GM19328 (cell line): Measurements from ENCODE around the gene CAMK4.

ENCODE experiments used
- ATAC-seq: cut with Tn5 transposase; IDR thresholded peaks from one replicate; pipeline ENCODE4 v1.9.1; 2021; ENCODE audit warnings: mild to moderate bottlenecking, moderate library complexity; ENCODE audit not compliant: unreplicated experiment

CAMK4 gene

DNA sequence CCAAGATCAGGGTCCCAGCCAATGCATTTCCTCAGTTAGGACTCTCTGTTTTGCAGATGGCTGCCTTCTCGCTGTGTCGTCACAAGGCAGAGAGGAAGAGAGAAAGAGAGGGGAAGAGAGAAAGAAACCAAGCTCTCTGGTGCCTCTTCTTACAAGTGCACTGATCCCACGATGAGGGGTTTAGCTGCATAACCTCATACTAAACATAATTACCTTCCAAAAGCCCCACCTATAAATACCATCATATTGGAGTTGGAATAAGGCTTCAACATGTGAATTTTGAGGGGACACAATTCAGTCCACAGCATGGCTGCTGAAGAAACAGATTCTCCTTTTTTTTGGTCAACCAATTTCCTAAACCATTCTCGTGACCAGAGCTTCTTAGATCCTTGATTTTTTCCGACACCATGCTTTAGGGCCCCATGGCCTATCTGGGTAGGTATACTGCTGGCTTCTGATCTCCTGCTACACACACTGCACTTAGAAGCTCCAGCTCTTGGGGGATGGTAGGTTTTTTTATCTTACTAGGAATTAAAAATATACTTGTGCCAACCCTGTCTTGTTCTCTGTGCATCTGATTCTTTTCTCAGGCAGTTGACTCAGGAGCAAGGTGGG is 5.1 kb downstream of the CAMK4 start:
- ATAC-seq = no peak

GRCh38 chr5:111229871-111230810 is 6.0 kb downstream of the CAMK4 start:
- ATAC-seq = no peak

- no peak for ATAC-seq
Measured at GRCh38 chr5:111231119-111231518, 6.9 kb downstream of the CAMK4 start.

DNA sequence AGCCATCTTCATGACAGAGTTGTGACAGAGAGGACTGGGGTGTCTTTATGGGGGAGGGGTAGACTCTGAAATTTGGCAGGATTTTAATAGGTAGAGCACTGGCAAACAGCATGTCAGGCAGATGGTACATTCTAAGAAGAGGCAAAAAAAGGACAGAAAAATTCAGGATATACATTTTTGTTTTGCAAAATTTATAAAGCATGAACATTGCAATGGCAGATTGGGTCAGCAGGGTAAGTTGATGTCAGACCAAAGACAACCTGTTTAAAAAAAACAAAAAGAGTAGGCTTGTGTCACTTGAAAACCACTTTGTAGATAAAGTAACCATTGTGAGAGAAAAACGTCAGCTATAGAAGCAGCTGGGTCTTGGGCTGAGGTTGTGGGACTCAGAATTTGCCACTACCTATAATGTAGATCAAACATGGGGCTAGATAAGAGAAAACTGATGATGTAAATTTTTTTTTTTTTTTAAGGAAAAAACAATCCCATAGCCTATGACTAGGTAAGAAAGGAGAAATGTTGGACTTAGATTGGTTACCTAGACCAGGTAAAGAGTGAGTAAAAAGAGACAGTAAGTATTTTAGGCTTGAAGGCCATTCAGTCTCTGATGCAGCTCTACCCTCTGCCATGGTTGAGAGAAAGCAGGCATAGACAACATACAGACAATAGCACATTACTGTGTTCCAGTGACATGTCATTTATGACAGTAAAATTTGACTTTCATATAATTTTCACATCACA is 8.3 kb downstream of the CAMK4 start:
- no peak for ATAC-seq

GRCh38 chr5:111233052-111233374 is 8.8 kb downstream of the CAMK4 start:
- ATAC-seq = no peak

DNA sequence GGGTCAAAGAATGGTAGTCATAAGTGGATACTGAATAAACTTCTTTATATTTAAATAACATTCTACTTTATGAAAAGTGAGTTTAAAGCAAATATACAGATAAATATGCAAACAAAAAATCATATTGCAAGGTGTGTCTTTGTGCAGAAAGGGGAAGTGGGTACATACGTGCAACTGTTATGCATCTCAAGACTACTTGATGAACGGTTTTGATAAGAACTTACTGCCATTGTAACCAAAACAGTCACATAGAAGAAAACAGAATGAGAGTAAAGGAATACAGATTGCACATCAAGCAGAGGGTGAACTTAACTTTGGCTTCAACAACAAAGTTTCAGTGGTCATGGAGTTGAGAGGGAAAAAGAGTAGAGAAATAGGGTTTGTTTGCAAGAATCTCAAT is 9.9 kb downstream of the CAMK4 start:
- no peak for ATAC-seq

GRCh38 chr5:111235635-111236034 is 11.5 kb downstream of the CAMK4 start:
- ATAC-seq = no peak

- no peak for ATAC-seq
Measured at GRCh38 chr5:111236348-111236747, 12.2 kb downstream of the CAMK4 start.

- ATAC-seq = no peak
Measured at GRCh38 chr5:111236995-111237394, 12.8 kb downstream of the CAMK4 start.

DNA sequence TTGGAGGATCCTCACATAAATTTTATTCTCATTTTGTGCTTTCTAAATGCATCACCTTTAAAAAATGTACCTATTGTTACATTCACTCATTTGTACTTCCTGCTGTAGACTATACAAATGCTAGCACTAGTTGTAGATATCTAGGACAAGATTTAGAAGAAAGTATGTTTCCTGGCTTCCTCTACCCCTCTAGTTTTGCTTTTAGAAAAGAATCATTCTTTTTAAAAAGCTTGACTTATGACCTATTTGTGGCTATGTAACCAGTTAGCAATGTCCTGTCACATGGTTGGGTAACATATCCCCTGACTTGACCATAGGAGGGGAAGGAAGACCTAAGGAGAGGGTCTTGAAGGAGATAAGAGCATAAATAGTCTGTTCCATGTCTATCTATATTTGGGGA is 13.3 kb downstream of the CAMK4 start:
- ATAC-seq = no peak

GRCh38 chr5:111238431-111239225 is 14.4 kb downstream of the CAMK4 start:
- no peak for ATAC-seq

- no peak for ATAC-seq
Measured at GRCh38 chr5:111241696-111242095, 17.5 kb downstream of the CAMK4 start.

- no peak for ATAC-seq
Measured at GRCh38 chr5:111242606-111243005, 18.4 kb downstream of the CAMK4 start.

- ATAC-seq = no peak
Measured at GRCh38 chr5:111243318-111243717, 19.1 kb downstream of the CAMK4 start.

DNA sequence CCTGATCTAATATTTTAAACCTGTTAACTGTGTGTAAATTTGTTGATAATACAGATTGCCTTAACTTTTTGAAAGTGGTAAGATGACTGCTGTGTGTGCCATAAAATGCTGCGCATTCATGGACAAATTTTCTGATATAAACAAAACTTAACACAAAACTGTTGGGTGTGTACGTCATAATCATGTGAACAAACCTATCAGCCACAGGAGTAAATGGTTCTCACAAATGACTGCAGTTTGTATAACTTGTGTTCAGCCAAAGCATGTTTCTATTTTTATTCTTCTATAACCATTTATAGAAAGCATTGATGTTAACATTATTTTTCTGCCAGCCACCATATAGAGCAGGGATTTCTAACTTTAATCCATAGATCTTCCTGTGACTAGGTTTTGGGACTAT is 21.5 kb downstream of the CAMK4 start:
- ATAC-seq = no peak

DNA sequence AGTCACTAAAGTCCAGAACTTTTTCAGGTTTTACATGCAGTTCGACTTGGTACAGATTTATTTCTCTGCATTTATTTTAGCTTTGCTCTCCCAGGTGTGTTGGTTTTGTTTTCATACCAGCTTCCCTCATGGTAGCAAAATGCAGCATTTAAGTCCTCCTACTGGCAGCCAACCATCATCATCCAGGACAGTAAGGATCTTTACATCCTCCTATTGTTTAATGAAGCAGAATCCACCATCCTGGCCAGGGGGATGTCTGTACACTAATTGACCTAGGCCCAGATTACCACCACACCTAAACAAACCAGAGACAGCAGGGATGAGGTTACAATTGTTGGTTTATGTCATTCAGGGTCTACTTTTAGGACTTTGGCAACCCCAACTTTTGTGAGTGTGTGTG is 22.3 kb downstream of the CAMK4 start:
- no peak for ATAC-seq

DNA sequence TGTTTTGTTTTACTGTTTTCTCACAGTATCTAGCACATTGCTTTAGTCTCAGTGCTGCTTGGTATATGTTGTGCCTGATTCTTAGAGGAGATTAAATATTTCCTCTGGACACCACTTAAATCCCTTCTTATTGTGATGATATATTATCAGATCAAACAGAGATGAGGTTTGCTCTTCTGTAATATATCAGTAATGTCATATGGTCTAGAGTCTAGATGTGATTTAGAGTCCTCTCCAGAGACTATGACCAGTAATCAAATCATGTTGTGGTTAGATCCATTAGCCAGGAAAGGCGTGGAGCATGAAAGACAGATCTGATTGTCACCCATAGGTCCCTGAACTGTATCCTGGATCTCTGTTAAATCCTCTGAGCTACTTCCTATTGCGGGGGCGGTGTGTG is 24.4 kb downstream of the CAMK4 start:
- ATAC-seq = no peak

GRCh38 chr5:111251921-111252320 is 27.7 kb downstream of the CAMK4 start:
- ATAC-seq = no peak

DNA sequence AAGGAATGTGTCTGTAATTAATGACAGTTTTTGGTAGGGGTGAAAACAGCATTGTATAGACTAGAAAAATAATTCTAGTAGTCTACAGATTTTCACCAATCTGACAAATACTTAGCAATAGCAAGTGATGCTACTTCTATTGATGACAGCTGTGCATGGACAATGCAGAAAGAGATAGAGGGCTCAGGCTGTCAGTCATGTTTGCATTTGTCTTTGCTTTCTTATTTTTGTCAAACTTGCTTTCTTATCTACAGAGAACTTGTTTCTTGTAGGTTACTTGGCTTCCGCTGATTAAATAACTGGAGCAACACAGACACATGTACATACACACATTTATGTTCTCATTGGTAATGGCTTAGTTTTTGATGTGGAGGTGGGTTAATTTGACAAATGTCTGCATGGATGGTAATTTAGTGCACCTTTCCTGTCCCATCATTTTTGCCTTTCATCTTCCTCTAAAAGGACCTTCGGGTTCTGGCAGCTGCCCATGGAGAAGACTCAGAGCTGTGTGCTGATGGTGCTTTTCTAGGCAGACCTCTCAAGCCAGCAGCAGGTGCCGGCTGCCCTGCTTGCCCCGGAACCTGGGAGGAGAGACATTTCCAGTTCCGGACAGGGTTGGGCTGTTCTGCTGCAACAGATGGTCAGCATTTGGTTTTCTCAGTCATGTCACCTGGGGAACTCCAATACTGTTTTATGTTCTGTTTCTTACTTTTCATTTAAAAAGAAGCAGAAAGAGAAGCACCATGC is 28.8 kb downstream of the CAMK4 start:
- peak; percentile 62 for ATAC-seq

DNA sequence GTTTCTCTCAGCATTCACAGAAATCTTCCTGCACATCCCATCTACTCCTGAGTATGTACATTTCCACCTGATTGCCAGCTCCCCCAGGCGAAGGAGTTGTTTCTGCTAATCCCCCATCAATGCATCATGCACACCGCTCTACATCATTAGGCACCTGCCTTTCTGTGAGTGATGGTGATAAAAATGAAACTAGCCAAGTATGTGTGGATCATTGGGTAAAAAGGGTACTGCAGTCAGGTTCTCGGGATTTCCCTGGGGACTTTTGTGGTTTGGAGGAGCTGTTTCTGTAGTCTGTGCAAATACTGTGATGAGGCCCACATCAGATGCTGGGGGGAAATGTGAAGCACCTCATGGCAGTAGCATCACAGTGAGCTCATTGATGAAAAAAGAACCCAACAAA is 30.4 kb downstream of the CAMK4 start:
- ATAC-seq = peak; percentile 65
